OCI-M1 (cell line): ENCODE data around the gene EMID1.
"Not testable (repeated sequence)": the region's sequence is repeated elsewhere in the genome, so short reads cannot be mapped to it uniquely, and the experiment has no call there.

ENCODE experiments used
- DNase-seq: peaks from one replicate; lab custom pipeline; 2025; lab: John Stamatoyannopoulos, UW

Gene EMID1

GRCh38 chr22:29231971-29232959 lies 26.6 kb downstream of the EMID1 start:
- no peak for DNase-seq

- no peak for DNase-seq
These were observed 27.7 kb downstream of the EMID1 start for GRCh38 chr22:29233277-29233877.

DNA sequence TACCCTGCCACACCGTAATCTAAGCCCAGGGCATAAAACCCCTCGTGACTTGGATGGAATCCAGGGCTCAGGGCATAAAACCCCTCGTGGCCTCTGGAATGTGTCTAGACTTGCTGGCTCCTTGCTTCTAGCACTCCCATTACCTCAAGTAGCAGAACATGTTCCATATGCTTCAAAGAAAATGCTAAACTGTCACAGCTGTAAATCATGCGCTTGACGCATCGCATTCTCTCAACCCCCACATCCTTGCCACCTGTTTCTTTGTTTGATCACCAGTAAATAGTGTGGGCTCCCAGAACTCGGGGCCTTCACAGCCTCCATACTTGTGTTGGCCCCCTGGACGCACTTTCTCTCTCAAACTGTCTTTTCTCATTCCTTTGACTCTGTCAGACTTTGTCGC lies 34.8 kb downstream of the EMID1 start:
- DNase-seq, result not testable (repeated sequence)

GRCh38 chr22:29243874-29244446 lies 38.3 kb downstream of the EMID1 start:
- no peak for DNase-seq

DNA sequence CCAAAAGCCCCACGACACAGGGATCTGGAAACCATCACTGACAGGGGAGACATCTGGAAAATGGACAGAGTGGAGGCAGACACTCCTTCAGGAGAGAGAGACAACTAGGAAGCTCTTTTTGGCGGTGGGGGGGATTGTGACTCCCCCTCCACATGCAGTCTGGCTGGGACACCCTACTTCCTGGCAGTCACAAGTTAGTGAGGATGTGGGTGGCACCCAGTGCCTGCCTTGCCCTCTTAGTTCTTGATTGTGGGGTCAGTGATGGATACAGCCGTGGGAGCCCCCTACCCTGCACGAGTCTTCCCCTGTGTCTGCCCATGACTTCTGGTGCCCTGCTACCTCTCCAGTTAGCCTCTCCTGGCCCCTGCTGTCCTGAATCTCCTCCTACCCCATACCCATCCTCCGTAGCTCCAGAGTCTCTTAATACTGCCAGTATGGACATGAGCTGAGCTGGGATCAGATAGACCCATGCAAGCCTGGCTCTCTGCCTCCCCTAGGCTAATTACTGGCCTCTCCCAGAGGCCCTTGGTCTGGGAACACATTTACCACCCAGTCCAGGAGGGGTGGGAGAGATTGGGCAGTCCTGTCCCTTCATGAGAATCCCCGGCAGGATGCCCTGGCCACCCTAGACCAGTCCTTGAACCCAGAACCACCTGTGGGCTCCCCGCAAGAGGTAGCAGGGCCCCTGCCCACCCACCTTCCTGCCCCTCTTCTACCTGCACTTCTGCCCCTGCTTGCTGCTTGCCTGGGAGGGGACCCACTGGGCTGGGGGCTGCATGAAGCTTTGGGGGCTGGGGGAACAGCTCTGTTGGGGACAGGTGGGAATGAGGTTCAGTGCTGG lies 39.3 kb downstream of the EMID1 start:
- DNase-seq, result no peak

- DNase-seq, result peak; percentile 79
These were observed 40.1 kb downstream of the EMID1 start for GRCh38 chr22:29245626-29246385.

DNA sequence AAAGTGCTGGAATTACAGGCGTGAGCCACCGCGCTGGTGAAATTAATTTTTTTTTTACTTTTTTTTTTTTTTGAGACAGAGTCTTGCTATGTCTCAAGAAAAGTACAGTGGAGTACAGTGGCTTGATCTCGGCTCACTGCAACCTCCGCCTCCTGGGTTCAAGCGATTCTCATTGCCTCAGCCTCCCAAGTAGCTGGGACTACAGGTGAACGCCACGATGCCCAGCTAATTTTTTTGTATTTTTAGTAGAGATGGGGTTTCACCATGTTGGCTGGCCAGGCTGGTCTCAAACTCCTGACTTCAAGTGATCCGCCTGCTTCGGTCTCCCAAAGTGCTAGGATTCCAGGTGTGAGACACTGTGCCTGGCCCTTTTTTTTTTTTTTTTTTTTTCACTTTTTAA lies 42.2 kb downstream of the EMID1 start:
- not testable (repeated sequence) for DNase-seq

- DNase-seq, result no peak
These were observed 45.6 kb downstream of the EMID1 start for GRCh38 chr22:29251265-29251664.

- no peak for DNase-seq
These were observed 46.5 kb downstream of the EMID1 start for GRCh38 chr22:29251981-29252911.

GRCh38 chr22:29253561-29254285 lies 48.0 kb downstream of the EMID1 start:
- DNase-seq, result no peak

DNA sequence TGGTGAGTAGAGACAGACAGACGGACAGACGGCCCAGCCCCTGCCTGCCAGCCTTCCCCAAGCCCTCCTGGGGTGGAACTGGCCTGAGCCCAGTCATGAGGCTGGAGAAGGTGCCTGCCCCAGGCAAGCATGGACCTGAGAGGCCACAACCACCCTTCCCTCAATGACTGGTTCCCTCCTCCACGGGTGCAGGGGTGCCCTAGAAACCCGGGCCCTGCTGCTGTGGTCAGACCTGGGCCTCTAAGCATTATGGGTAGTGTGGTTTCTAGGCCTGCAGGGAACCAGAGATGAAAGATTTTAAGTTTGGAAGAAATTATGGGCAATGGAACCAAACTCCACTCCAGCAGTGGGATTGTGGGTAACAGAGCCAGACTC lies 48.6 kb downstream of the EMID1 start:
- no peak for DNase-seq

- no peak for DNase-seq
These were observed 49.4 kb downstream of the EMID1 start for GRCh38 chr22:29255064-29255621.

DNA sequence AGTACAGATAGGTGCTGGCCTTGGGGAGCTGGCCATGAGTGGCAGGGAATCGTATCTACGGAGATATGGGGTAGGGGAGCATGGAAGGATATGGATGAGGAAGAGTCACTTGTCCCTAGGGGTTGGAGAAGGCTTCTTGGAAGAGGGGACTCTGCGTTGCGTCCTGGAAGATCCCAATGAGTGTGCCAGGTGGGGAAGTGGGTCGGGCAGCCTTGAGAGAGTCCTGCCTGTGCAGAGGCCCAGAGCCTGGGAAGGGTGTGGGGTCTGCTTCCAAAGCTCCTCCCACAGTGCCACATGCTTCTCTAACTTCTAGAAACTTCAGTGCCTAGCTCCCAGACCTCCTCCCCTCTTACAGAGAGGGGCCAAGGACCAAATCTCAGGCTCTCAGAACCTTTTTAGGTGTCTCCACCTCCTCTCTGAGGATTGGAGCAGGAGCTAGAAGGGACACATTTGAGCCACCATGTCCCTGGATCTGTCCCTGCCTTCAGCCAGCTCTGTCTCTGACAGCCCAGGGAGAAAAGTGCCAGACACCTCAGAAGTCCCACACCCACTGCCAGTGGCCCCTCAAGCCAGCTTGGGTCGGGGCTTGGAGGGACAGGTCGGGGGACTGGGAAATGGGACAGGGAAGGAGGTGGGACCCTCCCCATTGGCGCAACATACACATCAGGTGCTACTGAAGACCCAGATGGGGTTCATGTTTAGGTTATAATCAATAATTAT lies 51.1 kb downstream of the EMID1 start:
- no peak for DNase-seq

GRCh38 chr22:29257751-29258181 lies 52.1 kb downstream of the EMID1 start:
- DNase-seq, result no peak

DNA sequence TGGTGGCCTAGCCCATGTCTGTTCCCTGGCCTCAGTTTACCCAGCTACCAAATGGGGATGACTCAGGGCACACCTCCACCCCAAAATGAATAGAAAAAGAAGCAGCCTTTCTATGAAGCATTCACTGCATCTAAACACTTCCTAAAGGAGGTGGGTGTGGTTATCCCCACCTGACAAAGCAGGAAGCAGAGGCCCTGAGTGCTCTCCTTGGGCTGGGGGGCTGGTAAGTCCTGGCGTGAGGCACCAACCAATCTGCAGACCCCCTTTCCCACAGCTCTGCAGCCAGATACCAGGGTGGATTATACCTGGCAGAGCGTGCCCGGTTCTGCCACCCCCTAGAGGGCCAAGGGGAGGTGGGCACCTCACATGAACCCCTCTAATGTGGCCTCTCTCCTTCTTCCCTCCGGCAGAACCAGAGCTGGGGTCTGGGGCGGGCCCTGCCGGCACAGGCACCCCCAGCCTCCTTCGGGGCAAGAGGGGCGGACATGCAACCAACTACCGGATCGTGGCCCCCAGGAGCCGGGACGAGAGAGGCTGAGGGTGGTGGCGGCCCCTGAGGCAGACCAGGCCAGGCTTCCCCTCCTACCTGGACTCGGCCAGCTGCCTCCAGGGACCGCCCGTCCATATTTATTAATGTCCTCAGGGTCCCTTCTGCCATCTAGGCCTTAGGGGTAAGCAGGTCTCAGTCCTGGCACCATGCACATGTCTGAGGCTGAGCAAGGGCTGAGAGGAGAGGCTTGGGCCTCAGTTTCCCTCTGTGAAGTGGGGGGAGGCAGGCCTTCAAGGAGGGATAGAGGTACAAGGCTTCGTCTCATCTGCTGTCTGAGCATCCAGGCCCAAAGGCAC lies 52.9 kb downstream of the EMID1 start:
- no peak for DNase-seq

DNA sequence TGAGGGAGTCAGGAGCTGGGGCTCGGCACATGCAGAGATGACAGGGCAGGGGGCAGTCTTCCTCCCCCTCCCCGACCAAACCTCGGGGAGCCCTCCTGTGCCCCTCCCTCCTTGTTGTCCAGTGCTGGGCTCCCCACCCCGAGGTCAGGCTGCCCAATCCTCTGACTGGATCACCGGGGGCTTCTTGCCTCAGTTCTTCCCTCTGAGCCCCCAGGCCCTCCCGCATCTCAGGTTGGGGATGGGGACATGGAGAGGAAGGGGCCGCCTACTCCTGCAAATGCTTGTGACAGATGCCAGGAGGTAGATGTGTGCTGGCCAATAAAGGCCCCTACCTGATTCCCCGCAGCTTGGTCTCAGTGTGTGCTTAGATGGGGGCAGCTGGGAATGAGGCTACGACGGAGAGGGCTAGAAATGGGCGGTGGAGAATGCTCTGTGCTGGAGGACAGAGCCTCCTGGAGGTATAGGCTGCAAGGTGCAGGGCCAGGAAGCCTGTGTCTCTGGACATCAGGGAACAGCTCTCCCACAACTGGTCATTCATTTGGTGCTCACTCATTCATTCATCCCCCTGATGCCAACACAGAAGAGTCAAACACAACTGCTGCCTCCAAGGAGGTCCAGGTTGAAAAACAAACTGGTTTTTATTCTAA lies 53.7 kb downstream of the EMID1 start:
- no peak for DNase-seq

DNA sequence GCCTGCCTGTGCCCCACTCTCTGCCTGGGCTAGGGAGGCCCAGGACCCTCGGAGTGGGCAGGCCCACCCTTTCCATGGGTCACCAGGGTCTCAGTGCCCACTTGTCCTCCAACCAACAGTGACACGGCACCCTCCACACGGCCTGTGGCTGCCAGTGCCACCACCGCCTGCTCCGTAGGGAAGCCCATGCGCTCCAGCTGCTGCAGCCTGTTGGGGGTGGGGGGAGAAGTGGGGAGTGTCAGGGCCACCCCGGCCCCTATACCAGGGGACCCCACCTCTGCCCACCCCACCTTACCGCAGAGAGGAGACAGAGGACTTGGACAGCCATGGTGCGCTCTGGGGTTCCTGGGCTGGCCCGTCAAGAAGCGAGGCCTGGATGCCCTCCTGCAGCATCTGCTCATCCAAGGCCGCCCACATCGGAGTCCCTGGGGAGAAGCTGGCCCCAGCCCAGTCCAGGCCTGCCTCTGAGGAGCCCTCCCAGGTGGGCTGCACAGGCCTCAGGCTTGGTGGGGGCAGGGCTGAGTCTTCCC lies 54.4 kb downstream of the EMID1 start:
- no peak for DNase-seq
